K562 (cell line): ENCODE measurements around the gene GAB2. TPM values are rescaled to one million over a fixed set of nuclear protein-coding genes. Genes with fewer than 3 reads are reported as not detected.
A peak's percentile ranks its signal among the peaks of the same experiment; 100 is the strongest.

ENCODE experiments used
- ATAC-seq: fragments of 200-7000 bp; cut with Tn5 transposase; 3 replicates; pipeline ENCODE4 v1.9.1; 2020; ENCODE audit warnings: moderate library complexity
- BruUV-seq: library from RNA; stranded (reverse); fragments of 400-500 nt; replicated peaks from 2 replicates; lab custom pipeline; 2021; lab: Mats Ljungman, UMichigan
- CTCF ChIA-PET: fragments of 300-600 bp; formaldehyde crosslinking; extraction: SDS; loops from one replicate; lab custom pipeline; 2021; ENCODE audit warnings: low intra/inter-chr PET ratio; lab: Yijun Ruan, JAX
- POLR2A ChIA-PET: fragments of 300-600, 350-650 bp; sonication (Branson Sonifier 250); formaldehyde crosslinking; extraction: SDS; loops from one replicate; lab custom pipeline; 2021; ENCODE audit warnings: antibody characterized with exemption, inconsistent platforms; lab: Yijun Ruan, JAX
- DNase-seq, 4 experiments: peaks; one replicate each; pipeline versions ENCODE4 v3.0.0 to v3.0.0-alpha.2; 2011 to 2018; ENCODE audit warnings: low spot score in 3 of 4, mixed read lengths in 3 of 4; ENCODE audit errors: extremely low read depth in 1 of 4
- FAIRE-seq: peaks from 2 replicates; lab custom pipeline; 2011; peaks lifted over from hg19 to GRCh38; lab: Jason Lieb, UNC
- H2AFZ ChIP-seq: 2 replicates; pipeline ENCODE4 v1.6.0; 2011; ENCODE audit warnings: low read depth, low read length, control low read depth, inconsistent platforms
- H3K27ac ChIP-seq: fragments of 200-600 bp; 3 replicates; pipeline ENCODE4 v1.8.0; 2011; ENCODE audit warnings: low read depth, mild to moderate bottlenecking, control low read depth, inconsistent platforms, low read length, moderate library complexity, mixed read lengths; ENCODE audit errors: extremely low read depth
- H3K27me3 ChIP-seq, 2 experiments: fragments of 300-600 bp in 1 of 2; 2 replicates in 1 of 2; 3 replicates in 1 of 2; pipeline versions ENCODE4 v1.6.0 to v1.8.0; 2011; ENCODE audit warnings: inconsistent platforms in 2 of 2, low read length in 2 of 2, mild to moderate bottlenecking in 1 of 2, mixed read lengths in 1 of 2, moderate library complexity in 1 of 2; ENCODE audit not compliant: control insufficient read depth in 2 of 2, insufficient read depth in 2 of 2
- H3K36me3 ChIP-seq: fragments of 300-600 bp; 3 replicates; pipeline ENCODE4 v1.8.0; 2011; ENCODE audit warnings: mild to moderate bottlenecking, low read length, inconsistent platforms; ENCODE audit not compliant: control insufficient read depth, insufficient read depth
- H3K4me1 ChIP-seq, 2 experiments: fragments of 200-600 bp in 1 of 2; replicated peaks in 1 of 2; 2 replicates in 1 of 2; 3 replicates in 1 of 2; pipeline versions ENCODE4 v1.5.1 to v1.8.0; 2011; ENCODE audit warnings: inconsistent platforms in 2 of 2, low read length in 2 of 2, mild to moderate bottlenecking in 1 of 2, mixed read lengths in 1 of 2, moderate library complexity in 1 of 2; ENCODE audit not compliant: control insufficient read depth in 2 of 2, insufficient read depth in 2 of 2
- H3K4me2 ChIP-seq: 2 replicates; pipeline ENCODE4 v1.6.1; 2011; ENCODE audit warnings: low read length, control low read depth, inconsistent platforms, mixed read lengths; ENCODE audit not compliant: insufficient read depth
- H3K4me3 ChIP-seq: fragments of 200-600 bp; sonication (generic), shearing (Covaris generic); 2 replicates; pipeline ENCODE4 v1.5.1; 2016; ENCODE audit warnings: control low read depth, inconsistent platforms
- H3K79me2 ChIP-seq: fragments of 200-600 bp; 3 replicates; pipeline ENCODE4 v1.8.0; 2011; ENCODE audit warnings: low read length, inconsistent platforms; ENCODE audit not compliant: control insufficient read depth, insufficient read depth
- H3K9ac ChIP-seq, 2 experiments: 2 replicates each; pipeline versions ENCODE4 v1.6.0 to v1.6.1; 2011; ENCODE audit warnings: low read depth in 2 of 2, low read length in 2 of 2, control low read depth in 1 of 2, inconsistent platforms in 1 of 2, mild to moderate bottlenecking in 1 of 2, mixed read lengths in 1 of 2; ENCODE audit not compliant: insufficient read depth in 1 of 2
- H3K9me1 ChIP-seq: one replicate; pipeline ENCODE4 v1.6.0; 2011; ENCODE audit warnings: inconsistent platforms, mild to moderate bottlenecking, low read length, moderate library complexity; ENCODE audit not compliant: control insufficient read depth, insufficient read depth
- H3K9me3 ChIP-seq: replicated peaks from 2 replicates; pipeline ENCODE4 v1.5.1; 2011; ENCODE audit warnings: low read depth, low read length, inconsistent platforms; ENCODE audit not compliant: control insufficient read depth, insufficient read depth
- H4K20me1 ChIP-seq: replicated peaks from 2 replicates; pipeline ENCODE4 v1.6.1; 2011; ENCODE audit warnings: low read length, inconsistent platforms, mixed read lengths; ENCODE audit not compliant: control insufficient read depth, insufficient read depth
- CXXC5 ChIP-seq: fragments of 250-450 bp; sonication (Bioruptor Pico); IDR thresholded peaks from 2 replicates; pipeline ENCODE4 v1.8.0; 2022; ENCODE audit warnings: inconsistent platforms, mild to moderate bottlenecking, moderate library complexity
- DPF2 ChIP-seq: fragments of 450-650 bp; IDR thresholded peaks from 2 replicates; pipeline ENCODE4 v1.6.1; 2016
- EP400 ChIP-seq: fragments of 450-650 bp; IDR thresholded peaks from 2 replicates; pipeline ENCODE4 v1.6.1; 2017; ENCODE audit warnings: antibody characterized with exemption, mild to moderate bottlenecking, moderate library complexity
- ETS2 ChIP-seq: IDR thresholded peaks from 2 replicates; pipeline ENCODE4 v1.6.1; 2016; ENCODE audit warnings: borderline replicate concordance, missing genetic modification characterization, mild to moderate bottlenecking, moderate library complexity, missing compliant biosample characterization; ENCODE audit not compliant: poor library complexity, severe bottlenecking
- KAT7 ChIP-seq: sonication (generic); formaldehyde crosslinking; IDR thresholded peaks from 2 replicates; pipeline ENCODE4 v1.8.0; 2022; ENCODE audit warnings: missing genetic modification reagents, mild to moderate bottlenecking, borderline replicate concordance
- RAD51 ChIP-seq: fragments of 450-650 bp; IDR thresholded peaks from 2 replicates; pipeline ENCODE4 v1.7.1; 2016; ENCODE audit warnings: low read depth, mild to moderate bottlenecking, borderline replicate concordance
- STAT5A ChIP-seq: IDR thresholded peaks from 2 replicates; pipeline ENCODE4 v1.6.1; 2012; ENCODE audit warnings: low read length, inconsistent platforms, borderline replicate concordance
- ZNF561 ChIP-seq: fragments of 450-650 bp; formaldehyde crosslinking; conservative IDR thresholded peaks from 2 replicates; pipeline ENCODE4 v1.4.0; 2020; ENCODE audit warnings: mild to moderate bottlenecking, moderate library complexity
- WGBS: fragments of 100-300 bp; shearing (Covaris generic); methylation state at CpG from one replicate; pipeline ENCODE4 v1.1.6; 2016; ENCODE audit warnings: low coverage, mixed read lengths; ENCODE audit not compliant: insufficient coverage; ENCODE audit errors: missing lambda C conversion rate; 5-methylcytosine and 5-hydroxymethylcytosine counted together
- in situ Hi-C: fragments of 300-500 bp; cut with MboI; formaldehyde crosslinking; loops from 4 replicates; pipeline ENCODE4 v1.15.0; 2018; ENCODE audit warnings: inconsistent platforms, mixed read lengths
- intact Hi-C: fragments of 100-400 bp; cut with micrococcal nuclease; formaldehyde crosslinking; loops from 2 replicates; pipeline ENCODE4 v1.14.2; 2022
- polyA plus RNA-seq, 8 experiments: library from polyadenylated mRNA; depleted of rRNA in 4 of 8; stranded (reverse) in 5 of 8; unstranded in 3 of 8; fragments of >200 nt; fragmentation: Nextera tagmentation in 2 of 8; fragmentation: Illumina TruSeq in 1 of 8; extraction: Ambion mirVana in 2 of 8; extraction: Trizol in 1 of 8; gene quantifications; 2 replicates each; pipeline versions ENCODE4 v1.2.1 to v1.2.3, GENCODE V29; 2011 to 2014; ENCODE audit warnings: inconsistent platforms in 1 of 8, missing spikeins in 1 of 8
- total RNA-seq, 7 experiments: library from RNA; depleted of rRNA in 6 of 7; stranded (reverse); fragments of >200 nt in 6 of 7; fragmentation: Illumina TruSeq in 2 of 7; extraction: Trizol in 2 of 7; gene quantifications; 2 replicates each; pipeline versions ENCODE4 v1.2.1 to v1.2.3, GENCODE V29; 2011 to 2021; ENCODE audit warnings: low replicate concordance in 1 of 7
- TF ChIP-seq, protein P1 (sequence below): fragments of 200-600 bp; sonication (generic); IDR thresholded peaks from one replicate; pipeline ENCODE4 v1.6.1; 2012; ENCODE audit warnings: mild to moderate bottlenecking, low read depth, low read length, inconsistent platforms
- TF ChIP-seq, protein P2 (sequence below): fragments of 250-450 bp; sonication (Bioruptor Pico); IDR thresholded peaks from 2 replicates; pipeline ENCODE4 v1.8.0; 2022; ENCODE audit warnings: inconsistent platforms

Gene GAB2
- total and polyA plus RNA-seq, 9 of the 15 experiments (the other 6 are each of a cell fraction or from before 2014, with no cell fraction given): 2.3 to 35.2 (median 16.1) TPM

DNA sequence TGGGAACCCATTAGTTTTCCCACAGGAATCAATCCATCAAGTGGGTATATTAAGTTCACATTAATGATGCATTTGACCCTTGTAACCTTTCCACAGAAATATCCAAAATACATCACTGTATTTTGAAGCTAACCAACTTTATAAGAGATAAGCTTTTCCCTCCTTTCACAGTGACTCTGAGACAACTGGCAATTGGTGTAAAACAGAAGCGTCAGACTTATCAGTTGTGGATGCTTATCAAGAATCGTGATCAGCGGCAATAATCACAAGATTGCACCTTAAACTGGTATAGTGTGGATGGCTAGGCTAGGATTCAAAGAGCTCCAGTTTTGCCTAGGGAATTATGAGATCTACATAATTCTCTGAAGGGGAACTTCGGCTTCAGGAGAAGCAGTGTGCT lies 155.8 kb downstream of the GAB2 start:
- CTCF ChIA-PET: no interaction called here
- H3K9ac ChIP-seq: peak overlapping the region in 1 of 2 experiments; percentile 3; a peak in 1 of 4 replicates
- H4K20me1 ChIP-seq: no peaks in the 10 kb centered on the region
- no peak for DNase-seq
- no peaks in the 10 kb centered on the region for H3K9me3 ChIP-seq
- H2AFZ ChIP-seq: peak overlapping the region; percentile 23
- H3K4me1 ChIP-seq: peaks cover 16 to 58% of the 10 kb centered on the region in 2 experiments
- no peaks in the 10 kb centered on the region for H3K27me3 ChIP-seq
- no peak for FAIRE-seq
- peaks cover 23% of the 10 kb centered on the region; the same call in 2 of the 3 replicates for H3K79me2 ChIP-seq
- H3K27ac ChIP-seq: peak overlapping the region; percentile 14; the same call in 2 of the 3 replicates
- H3K4me3 ChIP-seq: no peak overlapping the region
- peak overlapping the region; percentile 26; the same call in 1 of the 2 replicates for H3K4me2 ChIP-seq
- H3K9me1 ChIP-seq: no peaks in the 10 kb centered on the region
- intact Hi-C loops (no loop called here), in situ Hi-C loops (no loop called here)
- POLR2A ChIA-PET: interaction anchor here (0.5 to 5.1 kb wide), 7 partner anchors 9 to 520 kb away, joined by 3 to 26 read pairs (median 4); partner anchors contain the start of gene GAB2
- no peak for ATAC-seq
- WGBS: 25% methylated on average over 4 of the region's 4 CpGs
- peaks cover 7% of the 10 kb centered on the region; the same call in 2 of the 3 replicates for H3K36me3 ChIP-seq
- BruUV-seq: no TSS peak
- TF ChIP-seq ETS2 (tag) (no peak), RAD51 (no peak), KAT7 (CRISPR knock-in tag) (no peak), STAT5A (no peak), CXXC5 (CRISPR knock-in tag) (peak; percentile 58), EP400 (no peak), ZNF561 (CRISPR knock-in tag) (no peak), DPF2 (0 out of 2 replicates have a peak, but pooled peaks have one; percentile 16)
- TF ChIP-seq, protein P1, sequence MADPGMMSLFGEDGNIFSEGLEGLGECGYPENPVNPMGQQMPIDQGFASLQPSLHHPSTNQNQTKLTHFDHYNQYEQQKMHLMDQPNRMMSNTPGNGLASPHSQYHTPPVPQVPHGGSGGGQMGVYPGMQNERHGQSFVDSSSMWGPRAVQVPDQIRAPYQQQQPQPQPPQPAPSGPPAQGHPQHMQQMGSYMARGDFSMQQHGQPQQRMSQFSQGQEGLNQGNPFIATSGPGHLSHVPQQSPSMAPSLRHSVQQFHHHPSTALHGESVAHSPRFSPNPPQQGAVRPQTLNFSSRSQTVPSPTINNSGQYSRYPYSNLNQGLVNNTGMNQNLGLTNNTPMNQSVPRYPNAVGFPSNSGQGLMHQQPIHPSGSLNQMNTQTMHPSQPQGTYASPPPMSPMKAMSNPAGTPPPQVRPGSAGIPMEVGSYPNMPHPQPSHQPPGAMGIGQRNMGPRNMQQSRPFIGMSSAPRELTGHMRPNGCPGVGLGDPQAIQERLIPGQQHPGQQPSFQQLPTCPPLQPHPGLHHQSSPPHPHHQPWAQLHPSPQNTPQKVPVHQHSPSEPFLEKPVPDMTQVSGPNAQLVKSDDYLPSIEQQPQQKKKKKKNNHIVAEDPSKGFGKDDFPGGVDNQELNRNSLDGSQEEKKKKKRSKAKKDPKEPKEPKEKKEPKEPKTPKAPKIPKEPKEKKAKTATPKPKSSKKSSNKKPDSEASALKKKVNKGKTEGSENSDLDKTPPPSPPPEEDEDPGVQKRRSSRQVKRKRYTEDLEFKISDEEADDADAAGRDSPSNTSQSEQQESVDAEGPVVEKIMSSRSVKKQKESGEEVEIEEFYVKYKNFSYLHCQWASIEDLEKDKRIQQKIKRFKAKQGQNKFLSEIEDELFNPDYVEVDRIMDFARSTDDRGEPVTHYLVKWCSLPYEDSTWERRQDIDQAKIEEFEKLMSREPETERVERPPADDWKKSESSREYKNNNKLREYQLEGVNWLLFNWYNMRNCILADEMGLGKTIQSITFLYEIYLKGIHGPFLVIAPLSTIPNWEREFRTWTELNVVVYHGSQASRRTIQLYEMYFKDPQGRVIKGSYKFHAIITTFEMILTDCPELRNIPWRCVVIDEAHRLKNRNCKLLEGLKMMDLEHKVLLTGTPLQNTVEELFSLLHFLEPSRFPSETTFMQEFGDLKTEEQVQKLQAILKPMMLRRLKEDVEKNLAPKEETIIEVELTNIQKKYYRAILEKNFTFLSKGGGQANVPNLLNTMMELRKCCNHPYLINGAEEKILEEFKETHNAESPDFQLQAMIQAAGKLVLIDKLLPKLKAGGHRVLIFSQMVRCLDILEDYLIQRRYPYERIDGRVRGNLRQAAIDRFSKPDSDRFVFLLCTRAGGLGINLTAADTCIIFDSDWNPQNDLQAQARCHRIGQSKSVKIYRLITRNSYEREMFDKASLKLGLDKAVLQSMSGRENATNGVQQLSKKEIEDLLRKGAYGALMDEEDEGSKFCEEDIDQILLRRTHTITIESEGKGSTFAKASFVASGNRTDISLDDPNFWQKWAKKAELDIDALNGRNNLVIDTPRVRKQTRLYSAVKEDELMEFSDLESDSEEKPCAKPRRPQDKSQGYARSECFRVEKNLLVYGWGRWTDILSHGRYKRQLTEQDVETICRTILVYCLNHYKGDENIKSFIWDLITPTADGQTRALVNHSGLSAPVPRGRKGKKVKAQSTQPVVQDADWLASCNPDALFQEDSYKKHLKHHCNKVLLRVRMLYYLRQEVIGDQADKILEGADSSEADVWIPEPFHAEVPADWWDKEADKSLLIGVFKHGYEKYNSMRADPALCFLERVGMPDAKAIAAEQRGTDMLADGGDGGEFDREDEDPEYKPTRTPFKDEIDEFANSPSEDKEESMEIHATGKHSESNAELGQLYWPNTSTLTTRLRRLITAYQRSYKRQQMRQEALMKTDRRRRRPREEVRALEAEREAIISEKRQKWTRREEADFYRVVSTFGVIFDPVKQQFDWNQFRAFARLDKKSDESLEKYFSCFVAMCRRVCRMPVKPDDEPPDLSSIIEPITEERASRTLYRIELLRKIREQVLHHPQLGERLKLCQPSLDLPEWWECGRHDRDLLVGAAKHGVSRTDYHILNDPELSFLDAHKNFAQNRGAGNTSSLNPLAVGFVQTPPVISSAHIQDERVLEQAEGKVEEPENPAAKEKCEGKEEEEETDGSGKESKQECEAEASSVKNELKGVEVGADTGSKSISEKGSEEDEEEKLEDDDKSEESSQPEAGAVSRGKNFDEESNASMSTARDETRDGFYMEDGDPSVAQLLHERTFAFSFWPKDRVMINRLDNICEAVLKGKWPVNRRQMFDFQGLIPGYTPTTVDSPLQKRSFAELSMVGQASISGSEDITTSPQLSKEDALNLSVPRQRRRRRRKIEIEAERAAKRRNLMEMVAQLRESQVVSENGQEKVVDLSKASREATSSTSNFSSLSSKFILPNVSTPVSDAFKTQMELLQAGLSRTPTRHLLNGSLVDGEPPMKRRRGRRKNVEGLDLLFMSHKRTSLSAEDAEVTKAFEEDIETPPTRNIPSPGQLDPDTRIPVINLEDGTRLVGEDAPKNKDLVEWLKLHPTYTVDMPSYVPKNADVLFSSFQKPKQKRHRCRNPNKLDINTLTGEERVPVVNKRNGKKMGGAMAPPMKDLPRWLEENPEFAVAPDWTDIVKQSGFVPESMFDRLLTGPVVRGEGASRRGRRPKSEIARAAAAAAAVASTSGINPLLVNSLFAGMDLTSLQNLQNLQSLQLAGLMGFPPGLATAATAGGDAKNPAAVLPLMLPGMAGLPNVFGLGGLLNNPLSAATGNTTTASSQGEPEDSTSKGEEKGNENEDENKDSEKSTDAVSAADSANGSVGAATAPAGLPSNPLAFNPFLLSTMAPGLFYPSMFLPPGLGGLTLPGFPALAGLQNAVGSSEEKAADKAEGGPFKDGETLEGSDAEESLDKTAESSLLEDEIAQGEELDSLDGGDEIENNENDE: no peak
- TF ChIP-seq, protein P2, sequence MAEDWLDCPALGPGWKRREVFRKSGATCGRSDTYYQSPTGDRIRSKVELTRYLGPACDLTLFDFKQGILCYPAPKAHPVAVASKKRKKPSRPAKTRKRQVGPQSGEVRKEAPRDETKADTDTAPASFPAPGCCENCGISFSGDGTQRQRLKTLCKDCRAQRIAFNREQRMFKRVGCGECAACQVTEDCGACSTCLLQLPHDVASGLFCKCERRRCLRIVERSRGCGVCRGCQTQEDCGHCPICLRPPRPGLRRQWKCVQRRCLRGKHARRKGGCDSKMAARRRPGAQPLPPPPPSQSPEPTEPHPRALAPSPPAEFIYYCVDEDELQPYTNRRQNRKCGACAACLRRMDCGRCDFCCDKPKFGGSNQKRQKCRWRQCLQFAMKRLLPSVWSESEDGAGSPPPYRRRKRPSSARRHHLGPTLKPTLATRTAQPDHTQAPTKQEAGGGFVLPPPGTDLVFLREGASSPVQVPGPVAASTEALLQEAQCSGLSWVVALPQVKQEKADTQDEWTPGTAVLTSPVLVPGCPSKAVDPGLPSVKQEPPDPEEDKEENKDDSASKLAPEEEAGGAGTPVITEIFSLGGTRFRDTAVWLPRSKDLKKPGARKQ (CRISPR knock-in tag): no peak
